ENCODE measurements around the gene SYCE1. TPM values are rescaled to one million over a fixed set of nuclear protein-coding genes. Genes with fewer than 3 reads are reported as not detected.

SYCE1 gene
- total and polyA plus RNA-seq, 2 of the 4 experiments (the other 2 are of a cell fraction), result not detected

- Histone ChIP-seq H3K4me2 (ENCODE audit: low read depth, low read length) (peak overlapping the region; percentile 94), H2AK5ac (ENCODE audit: low read depth, low read length) (no peak overlapping the region), H3K36me3 (ENCODE audit: control insufficient read depth, insufficient read depth, low read length) (no peaks in the 10 kb centered on the region), H3K56ac (ENCODE audit: extremely low read depth, insufficient read depth, low read length) (no peak overlapping the region), H3K9me1 (ENCODE audit: insufficient read depth, low read length) (no peaks in the 10 kb centered on the region), H4K91ac (ENCODE audit: insufficient read depth, low read depth, low read length) (0 out of 2 replicates have a peak overlapping the region, but pooled peaks have one; percentile 12), H3K27ac (ENCODE audit: insufficient read depth, low read length) (peak overlapping the region; percentile 53), H2AFZ (replicated peaks; ENCODE audit: low read length, poor library complexity) (peak overlapping the region; percentile 86), H3K4me3 (ENCODE audit: insufficient read depth, low read depth, low read length) (peak overlapping the region; percentile 53), H4K20me1 (ENCODE audit: insufficient read depth, low read length) (no peaks in the 10 kb centered on the region), H3K18ac (ENCODE audit: low read depth, low read length) (peak overlapping the region; percentile 66; the same call in 1 of the 2 replicates), H3K14ac (replicated peaks; ENCODE audit: low read depth, low read length) (no peak overlapping the region), H3K4ac (ENCODE audit: low read depth, low read length) (peak overlapping the region; percentile 56; the same call in 1 of the 2 replicates), H3K9ac (ENCODE audit: low read depth, low read length) (peak overlapping the region; percentile 83), H2BK15ac (ENCODE audit: low read depth, low read length) (no peak overlapping the region), H2BK5ac (ENCODE audit: low read depth, low read length, poor library complexity, severe bottlenecking) (no peak overlapping the region), H3K27me3 (ENCODE audit: control insufficient read depth, insufficient read depth, low read length) (no peaks in the 10 kb centered on the region), H2AK9ac (replicated peaks; ENCODE audit: low read depth, low read length, poor library complexity) (no peak overlapping the region), H3K23ac (ENCODE audit: low read depth, low read length) (peak overlapping the region; percentile 59; the same call in 1 of the 2 replicates), H3K9me3 (ENCODE audit: control insufficient read depth, insufficient read depth, low read length) (0 out of 2 replicates have a peak, but pooled peaks cover 4% of the 10 kb centered on the region), H2BK120ac (ENCODE audit: low read depth, low read length) (no peak overlapping the region), H3K79me1 (ENCODE audit: low read depth in 1 of 2, low read length in 2 of 2) (no peaks in the 10 kb centered on the region), H4K5ac (ENCODE audit: low read depth, low read length) (peak overlapping the region; percentile 97), H2BK20ac (ENCODE audit: low read depth, low read length) (no peak overlapping the region), H3K4me1 (ENCODE audit: control insufficient read depth, insufficient read depth, low read length) (no peaks in the 10 kb centered on the region), H4K8ac (ENCODE audit: low read depth in 2 of 2, low read length in 2 of 2) (peak overlapping the region; percentile 87 to 96)
- DNase-seq (peak; percentile 30), ATAC-seq (ENCODE audit: low read depth) (peak; percentile 98)
- ChIA-PET CTCF (interaction anchor here (0.6 kb wide), 1 partner anchor 701 kb away, joined by 3 read pairs; no protein-coding TSS in a partner anchor), POLR2A (ENCODE audit: unreplicated experiment) (no interaction called here)
- BruUV-seq (replicated peaks), result no TSS peak
- intact Hi-C loops (cut with micrococcal nuclease) (loop anchor here (10.0 kb wide), 1 partner anchor 195 kb away; no protein-coding TSS in a partner anchor), in situ Hi-C loops (cut with MboI; ENCODE audit: low sequenced_read_pairs) (no loop called here), dilution Hi-C loops (cut with HindIII; ENCODE audit: low sequenced_read_pairs, unreplicated experiment) (no loop called here)
- WGBS, 2 experiments (ENCODE audit: extremely low coverage in 2 of 2, insufficient read length in 1 of 2), result 0% methylated on average over 18 of the region's 33 CpGs; no CpG with 5 or more reads in 1 of the 2 experiments
- TF ChIP-seq RAD21 (IDR thresholded peaks at IDR 0.05; ENCODE audit: low read length) (peak; percentile 38), POLR2A (IDR thresholded peaks at IDR 0.05; ENCODE audit: low read depth, low read length) (no peak), CTCF (conservative IDR thresholded peaks at IDR 0.05; ENCODE audit: low read depth, low read length) (peak; percentile 68), BHLHE40 (IDR thresholded peaks at IDR 0.05; ENCODE audit: low read depth, low read length) (no peak), SMC3 (IDR thresholded peaks at IDR 0.05; ENCODE audit: low read depth, low read length) (peak; percentile 32), MAZ (IDR thresholded peaks at IDR 0.05; ENCODE audit: borderline replicate concordance, low read depth, low read length) (peak; percentile 49; the same call in 1 of the 2 replicates), CHD1 (IDR thresholded peaks at IDR 0.05; ENCODE audit: low read depth, low read length) (no peak), NFE2L2 (IDR thresholded peaks at IDR 0.05; ENCODE audit: low read depth, low read length) (no peak), MXI1 (IDR thresholded peaks at IDR 0.05; ENCODE audit: borderline replicate concordance, low read depth, low read length) (no peak), RFX5 (IDR thresholded peaks at IDR 0.05; ENCODE audit: low read depth, low read length) (no peak), CEBPB (IDR thresholded peaks at IDR 0.05; ENCODE audit: low read depth, low read length) (no peak), MAFK (IDR thresholded peaks at IDR 0.05; ENCODE audit: low read depth, low read length) (no peak), USF2 (IDR thresholded peaks at IDR 0.05; ENCODE audit: low read depth, low read length) (no peak), FOS (IDR thresholded peaks at IDR 0.05; ENCODE audit: low read depth, low read length) (no peak)
- TF ChIP-seq, protein P1, sequence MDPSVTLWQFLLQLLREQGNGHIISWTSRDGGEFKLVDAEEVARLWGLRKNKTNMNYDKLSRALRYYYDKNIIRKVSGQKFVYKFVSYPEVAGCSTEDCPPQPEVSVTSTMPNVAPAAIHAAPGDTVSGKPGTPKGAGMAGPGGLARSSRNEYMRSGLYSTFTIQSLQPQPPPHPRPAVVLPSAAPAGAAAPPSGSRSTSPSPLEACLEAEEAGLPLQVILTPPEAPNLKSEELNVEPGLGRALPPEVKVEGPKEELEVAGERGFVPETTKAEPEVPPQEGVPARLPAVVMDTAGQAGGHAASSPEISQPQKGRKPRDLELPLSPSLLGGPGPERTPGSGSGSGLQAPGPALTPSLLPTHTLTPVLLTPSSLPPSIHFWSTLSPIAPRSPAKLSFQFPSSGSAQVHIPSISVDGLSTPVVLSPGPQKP (IDR thresholded peaks at IDR 0.05; ENCODE audit: borderline replicate concordance, low read depth, low read length), result no peak
Observed at GRCh38 chr10:133520193-133520738, 45.1 kb downstream of the SYCE1 start.
